HG02623 (cell line): ENCODE measurements around the gene HPGD.

ENCODE experiments used
- ATAC-seq: cut with Tn5 transposase; IDR thresholded peaks from one replicate; pipeline ENCODE4 v1.9.1; 2021; ENCODE audit warnings: moderate library complexity; ENCODE audit not compliant: unreplicated experiment

The HPGD gene

DNA sequence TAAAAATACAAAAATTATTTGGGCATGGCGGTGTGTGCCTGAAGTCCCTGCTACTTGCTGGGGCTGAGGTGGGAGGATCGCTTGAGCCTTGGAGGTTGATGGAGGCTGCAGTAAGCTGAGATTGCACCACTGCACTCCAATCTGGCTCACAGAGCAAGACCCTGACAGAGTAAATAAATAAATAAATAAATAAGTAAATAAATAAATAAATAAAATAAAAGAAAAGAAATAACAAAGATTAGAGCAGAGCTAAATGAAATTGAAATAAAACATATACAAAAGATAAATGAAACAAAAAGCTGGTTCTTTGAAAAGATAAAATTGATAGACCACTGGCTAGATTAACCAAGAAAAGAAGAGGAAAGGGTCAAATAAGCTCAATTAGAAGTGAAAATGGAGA, 43.1 kb downstream of the HPGD start:
- no peak for ATAC-seq

DNA sequence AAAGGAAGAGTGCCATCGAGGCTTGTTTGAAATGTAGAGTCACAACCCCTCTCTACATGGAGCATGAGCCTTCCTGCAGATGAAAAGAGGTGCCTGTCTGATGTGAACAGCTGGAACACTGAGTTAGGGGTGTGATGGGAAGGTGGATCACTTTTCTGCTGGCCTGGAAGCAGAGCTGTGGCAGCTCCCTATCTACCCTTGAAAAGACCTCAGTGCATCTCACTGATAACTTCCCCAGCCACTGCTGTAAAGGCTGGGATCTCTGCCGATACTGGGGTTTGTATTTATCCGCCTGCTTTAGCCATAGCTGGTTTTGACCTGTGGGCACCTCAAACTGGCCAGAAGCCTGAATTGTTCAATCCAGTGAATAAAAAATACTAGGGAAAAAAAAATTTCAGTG, 46.8 kb downstream of the HPGD start:
- ATAC-seq, result no peak

- ATAC-seq, result no peak
These were observed 47.7 kb downstream of the HPGD start for GRCh38 chr4:174474457-174475075.

GRCh38 chr4:174467107-174467506, 55.2 kb downstream of the HPGD start:
- ATAC-seq, result no peak

DNA sequence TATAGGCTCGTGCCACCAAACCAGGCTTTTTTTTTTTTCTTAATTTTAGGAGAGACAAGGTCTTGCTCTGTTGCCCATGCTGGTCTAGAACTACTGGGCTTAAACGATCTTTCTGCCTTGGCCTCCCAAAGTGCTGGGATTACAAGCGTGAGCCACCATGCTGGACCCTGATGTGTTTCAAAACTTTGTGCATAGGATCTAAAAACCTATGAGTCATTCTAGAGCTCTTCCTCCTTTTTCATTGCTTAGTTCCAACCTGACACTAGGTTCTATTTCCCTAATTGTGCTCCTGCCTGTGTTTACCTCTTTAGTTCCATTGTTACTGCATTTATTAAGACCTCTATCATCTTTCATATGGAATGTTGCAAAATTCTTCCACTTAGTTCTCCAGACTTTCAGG, 57.3 kb downstream of the HPGD start:
- no peak for ATAC-seq

DNA sequence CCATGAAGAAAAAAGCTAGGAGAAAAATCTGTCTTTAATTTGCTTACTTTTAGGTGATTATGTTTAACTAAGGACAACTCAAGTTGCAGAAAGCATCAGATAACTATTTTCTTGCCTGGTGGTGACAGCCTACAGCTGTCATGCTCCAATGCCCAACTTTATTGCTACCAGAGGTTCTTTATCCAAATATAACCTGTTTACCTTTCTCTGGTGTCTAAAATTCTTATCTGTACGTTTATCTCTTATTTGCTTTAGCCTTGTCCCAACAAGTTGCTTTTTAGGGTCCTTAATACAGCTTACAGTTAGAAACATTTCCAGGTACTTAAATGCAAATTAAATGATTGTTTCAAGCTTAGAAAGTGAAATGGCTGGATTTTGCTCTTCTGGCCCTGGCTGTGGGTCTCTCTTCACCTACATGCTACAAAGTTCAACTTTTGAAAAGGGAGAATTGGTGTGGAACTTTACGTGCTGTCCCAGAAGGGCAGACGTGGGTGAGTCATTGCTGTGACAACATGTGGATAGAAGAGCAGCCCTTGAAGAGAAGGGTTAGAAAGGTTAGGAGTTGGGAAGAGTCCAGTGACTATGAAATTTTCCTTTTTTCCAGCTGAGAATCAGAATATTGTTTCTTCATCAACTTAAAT, 60.7 kb downstream of the HPGD start:
- no peak for ATAC-seq

DNA sequence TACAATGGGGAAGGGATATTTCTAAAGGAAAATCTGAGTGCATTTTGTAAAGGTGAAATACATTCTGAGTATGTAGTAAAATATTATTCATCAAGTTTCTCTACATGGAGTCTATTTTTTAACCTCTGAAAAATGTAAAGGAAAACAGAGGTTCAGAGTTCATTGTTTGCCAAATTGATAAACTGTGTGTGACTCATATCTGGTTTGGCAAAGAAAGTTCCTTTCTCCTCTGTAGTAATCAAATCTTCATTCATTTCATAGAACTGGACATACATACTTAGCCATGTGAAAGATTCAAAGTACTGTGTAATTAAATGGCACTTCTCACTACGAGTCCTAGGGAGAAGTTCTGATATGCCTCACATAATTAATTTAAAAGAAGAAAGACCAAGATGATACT, 61.6 kb downstream of the HPGD start:
- ATAC-seq, result no peak

- ATAC-seq, result no peak
These were observed 64.8 kb downstream of the HPGD start for GRCh38 chr4:174457468-174457867.

DNA sequence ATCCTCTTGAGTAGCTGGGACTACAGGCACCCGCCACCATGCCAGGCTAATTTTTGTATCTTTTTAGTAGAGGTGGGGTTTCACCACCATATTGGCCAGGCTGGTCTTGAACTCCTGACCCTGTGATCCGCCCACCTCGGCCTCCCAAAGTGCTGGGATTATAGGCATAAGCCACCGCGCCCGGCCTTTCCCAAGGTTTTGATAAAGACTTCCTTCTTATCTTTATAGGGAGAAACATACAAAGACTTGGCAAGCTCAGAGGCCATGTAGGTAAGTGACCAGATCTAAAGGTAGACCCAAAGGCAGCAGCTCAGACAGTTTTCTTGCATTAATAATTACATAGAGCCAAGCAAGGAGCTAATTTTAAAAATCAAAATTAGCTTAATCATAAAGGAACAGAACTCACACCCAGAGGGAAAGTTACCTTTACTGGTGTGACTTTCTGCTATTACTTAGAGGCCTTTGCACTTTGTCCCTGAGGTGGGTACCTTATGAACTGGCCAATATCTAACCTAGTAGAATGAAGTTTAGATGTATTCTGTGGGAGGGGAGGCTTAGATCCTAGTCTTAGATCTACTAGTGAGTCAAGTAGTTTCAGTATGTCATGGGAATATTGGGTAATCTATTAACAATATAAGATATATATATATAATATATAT, 67.3 kb downstream of the HPGD start:
- ATAC-seq, result no peak

DNA sequence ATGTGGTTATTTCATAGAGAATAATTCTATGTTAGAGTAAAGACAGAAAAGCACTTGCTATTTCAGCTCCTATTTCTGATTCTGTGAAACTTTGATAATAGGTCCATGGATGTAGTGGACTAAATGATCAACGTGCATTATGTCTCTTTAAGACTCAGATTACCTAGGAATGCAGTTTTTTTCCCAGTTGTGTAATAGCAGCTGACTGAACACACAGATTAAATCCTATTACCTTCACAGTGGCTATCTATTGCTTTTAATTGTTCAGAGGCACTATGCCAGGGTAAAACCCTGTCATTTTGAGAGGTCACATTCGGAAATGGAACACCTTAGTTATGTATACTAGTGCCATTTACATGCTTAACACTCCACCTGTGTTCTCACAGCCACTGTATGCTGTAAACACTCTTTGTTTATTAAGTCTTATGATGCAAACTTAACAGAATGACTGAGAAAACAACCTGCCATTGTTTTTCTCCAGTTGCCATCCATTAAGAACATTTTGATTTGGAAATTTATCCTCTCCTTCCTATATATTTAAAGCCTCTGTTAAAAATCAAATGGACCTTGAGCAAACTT, 70.5 kb downstream of the HPGD start:
- no peak for ATAC-seq

DNA sequence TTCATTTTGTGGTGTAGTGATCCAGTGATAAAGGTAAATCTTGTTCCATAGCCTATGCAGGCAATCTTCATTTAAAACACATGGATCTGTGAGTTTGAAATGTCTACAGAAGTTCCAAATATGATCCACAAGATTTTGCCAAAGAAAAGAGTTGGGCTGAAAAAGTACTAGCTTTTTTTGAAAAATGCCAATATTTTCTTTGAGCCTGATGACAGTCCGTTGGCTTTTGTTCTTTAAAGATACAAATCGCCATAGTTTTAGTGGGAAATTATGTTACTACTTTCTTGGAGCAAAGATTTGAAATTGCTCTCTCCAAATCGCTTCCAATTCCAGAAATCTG, 71.5 kb downstream of the HPGD start:
- ATAC-seq, result no peak

DNA sequence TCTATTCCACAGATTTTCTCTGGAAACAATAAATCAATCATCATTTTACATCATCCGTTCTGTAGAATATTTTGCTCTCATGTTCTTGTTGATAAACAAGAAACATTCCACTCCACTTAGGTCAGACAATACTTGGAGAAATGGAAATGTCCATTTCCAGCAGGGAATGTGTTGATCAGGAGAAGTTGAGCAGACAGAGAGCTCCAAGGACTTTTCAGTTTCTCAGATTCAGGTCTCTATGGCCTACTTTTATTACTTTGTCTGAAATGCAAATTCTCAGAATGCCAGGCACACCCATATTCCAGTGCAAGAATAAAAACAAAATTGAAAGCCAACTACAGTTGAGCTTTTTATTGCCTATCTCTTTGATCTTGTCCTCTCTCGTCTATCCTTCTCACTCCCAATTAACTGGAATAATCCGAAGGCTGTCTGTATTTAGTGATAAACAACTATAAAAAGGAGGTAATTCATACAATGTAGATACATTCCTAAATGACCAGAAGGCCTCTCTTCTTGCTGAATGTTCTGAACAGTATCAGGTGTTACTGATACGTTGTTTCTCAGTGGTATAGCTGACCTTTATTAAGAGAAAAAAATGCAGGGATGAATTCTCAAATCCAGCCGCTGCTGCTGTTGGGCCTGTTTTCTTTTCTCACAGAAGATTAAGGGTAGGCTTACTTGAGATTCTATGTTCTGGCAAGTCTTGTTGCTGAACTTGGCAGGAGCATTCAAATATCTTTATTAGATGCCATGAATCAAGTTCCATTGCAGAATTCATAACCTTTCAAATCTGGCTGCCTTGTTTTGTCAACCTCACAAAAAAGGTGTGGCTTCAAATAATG, 72.1 kb downstream of the HPGD start:
- no peak for ATAC-seq

GRCh38 chr4:174449152-174449551, 73.1 kb downstream of the HPGD start:
- no peak for ATAC-seq

DNA sequence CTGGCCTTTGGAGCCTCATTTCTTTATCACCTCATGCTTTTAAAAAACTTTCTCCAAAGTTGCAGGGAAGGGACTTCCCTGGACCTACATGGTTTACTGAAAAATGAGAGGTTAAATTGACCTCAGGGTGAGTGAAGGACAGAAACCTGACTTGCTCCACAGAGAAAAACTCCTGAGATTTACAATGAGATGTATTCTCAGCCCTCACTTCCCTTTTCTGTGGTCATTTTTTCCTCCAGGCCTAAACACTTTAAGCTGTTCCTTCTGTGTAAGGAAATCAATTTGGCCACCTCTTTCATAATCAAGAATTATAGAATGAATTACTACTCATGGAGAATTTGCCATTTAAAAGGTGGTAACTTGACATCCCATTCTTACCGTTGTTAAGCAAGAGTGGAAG, 77.9 kb downstream of the HPGD start:
- no peak for ATAC-seq
